Activated B cell treated with CpG ODN at 0.5 μM for 24 hours (primary cell): ENCODE results near the gene ILF2. TPM values are rescaled to one million over a fixed set of nuclear protein-coding genes. Genes with fewer than 3 reads are reported as not detected.

Experiments used
- ATAC-seq: fragments of 200-7000 bp; cut with Tn5 transposase; one replicate; pipeline ENCODE4 v1.10.0; 2021; ENCODE audit warnings: low read depth, mild to moderate bottlenecking, moderate library complexity
- CTCF ChIA-PET: fragments of 350-600 bp; sonication (Branson Sonifier 250); formaldehyde crosslinking; loops from one replicate; lab custom pipeline; 2021; ENCODE audit warnings: antibody characterized with exemption; lab: Charles Lee
- POLR2A ChIA-PET: fragments of 350-600 bp; sonication (Branson Sonifier 250); formaldehyde crosslinking; loops from one replicate; lab custom pipeline; 2021; ENCODE audit warnings: antibody characterized with exemption; lab: Charles Lee
- DNase-seq: peaks from one replicate; pipeline ENCODE4 v3.0.0; 2022
- H3K27ac Mint-ChIP-seq: one replicate; pipeline ENCODE4 v1.8.0; 2020; ENCODE audit warnings: mixed read lengths
- H3K27me3 Mint-ChIP-seq: one replicate; pipeline ENCODE4 v1.8.0; 2021; ENCODE audit warnings: mixed read lengths
- H3K36me3 Mint-ChIP-seq: one replicate; pipeline ENCODE4 v1.8.0; 2021; ENCODE audit warnings: low read depth, mixed read lengths
- H3K4me1 Mint-ChIP-seq: one replicate; pipeline ENCODE4 v1.8.0; 2021; ENCODE audit warnings: mixed read lengths
- H3K4me3 Mint-ChIP-seq: one replicate; pipeline ENCODE4 v1.8.0; 2020; ENCODE audit warnings: mild to moderate bottlenecking, mixed read lengths
- H3K9me3 Mint-ChIP-seq: one replicate; pipeline ENCODE4 v1.8.0; 2020; ENCODE audit warnings: mixed read lengths
- intact Hi-C: fragments of 100-400 bp; cut with micrococcal nuclease; formaldehyde crosslinking; loops from one replicate; pipeline ENCODE4 v1.15.1; 2024
- total RNA-seq: library from RNA; stranded (reverse); gene quantifications from 2 replicates; pipeline ENCODE4 v1.2.3, GENCODE V29; 2022
- TF ChIP-seq, protein P1 (sequence below): fragments of 200-600 bp; IDR thresholded peaks from one replicate; pipeline ENCODE4 v1.8.0; 2022; ENCODE audit warnings: antibody characterized with exemption, mild to moderate bottlenecking

Gene ILF2
- total RNA-seq, 1 donor from 2014 or later: 182 TPM

DNA sequence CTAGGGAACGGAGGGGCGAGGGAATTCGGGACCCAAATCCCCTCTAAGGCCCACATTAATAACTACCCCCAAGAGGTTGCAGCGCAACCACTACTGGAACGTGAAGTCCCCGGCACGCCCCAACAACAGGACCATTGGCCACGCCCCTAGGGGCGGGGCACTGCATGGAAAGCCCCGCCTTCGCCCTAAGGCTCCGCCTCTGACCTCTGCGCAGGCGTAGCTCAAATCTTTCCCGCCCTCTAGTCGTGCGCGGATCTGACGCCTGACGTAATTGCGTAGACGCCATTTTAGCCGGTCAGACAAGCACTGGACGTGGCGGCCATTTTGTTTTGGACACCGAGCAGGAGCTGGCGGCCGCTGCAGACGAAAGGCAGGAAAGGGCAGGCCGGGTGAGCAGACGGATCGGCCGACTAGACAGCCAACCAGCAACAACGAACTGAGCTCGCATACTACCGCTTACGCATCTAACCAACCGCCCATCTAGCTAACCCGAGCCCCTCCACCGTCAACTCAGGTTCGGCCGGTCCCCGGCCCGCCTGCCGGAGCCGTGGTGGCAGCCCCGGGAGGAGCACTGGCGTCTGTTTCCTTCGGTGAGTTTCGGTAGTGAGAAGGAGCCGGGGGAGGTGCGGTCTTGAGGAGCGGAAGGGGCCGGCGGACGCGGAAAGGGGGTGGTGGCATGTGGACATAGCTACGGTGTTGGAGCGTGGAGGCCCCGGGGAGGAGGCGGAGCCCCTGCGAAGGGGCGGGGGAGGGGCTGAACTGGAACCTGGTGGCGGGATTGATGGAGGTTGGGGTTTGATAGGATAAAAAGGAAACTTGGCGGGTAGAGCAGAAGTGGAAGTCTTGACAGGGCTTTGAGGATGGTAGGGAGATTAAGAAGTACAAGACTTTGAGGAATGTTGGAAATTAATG is 36.8 kb downstream of the ILF2 start, which contains the start of gene CHTOP:
Gene CHTOP (plus strand): TSS at position 313 of the 912 bp plus-strand sequence. CDS start 2,523 bp downstream, outside the sequence.
- H3K36me3 Mint-ChIP-seq: peaks cover 48% of the 10 kb centered on the region
- POLR2A ChIA-PET: interaction anchor here (0.5 to 2.9 kb wide), 49 partner anchors 10 to 548 kb away, joined by 3 to 138 read pairs (median 8); partner anchors contain the start of genes CREB3L4, CRTC2, ILF2 and INTS3

DNA sequence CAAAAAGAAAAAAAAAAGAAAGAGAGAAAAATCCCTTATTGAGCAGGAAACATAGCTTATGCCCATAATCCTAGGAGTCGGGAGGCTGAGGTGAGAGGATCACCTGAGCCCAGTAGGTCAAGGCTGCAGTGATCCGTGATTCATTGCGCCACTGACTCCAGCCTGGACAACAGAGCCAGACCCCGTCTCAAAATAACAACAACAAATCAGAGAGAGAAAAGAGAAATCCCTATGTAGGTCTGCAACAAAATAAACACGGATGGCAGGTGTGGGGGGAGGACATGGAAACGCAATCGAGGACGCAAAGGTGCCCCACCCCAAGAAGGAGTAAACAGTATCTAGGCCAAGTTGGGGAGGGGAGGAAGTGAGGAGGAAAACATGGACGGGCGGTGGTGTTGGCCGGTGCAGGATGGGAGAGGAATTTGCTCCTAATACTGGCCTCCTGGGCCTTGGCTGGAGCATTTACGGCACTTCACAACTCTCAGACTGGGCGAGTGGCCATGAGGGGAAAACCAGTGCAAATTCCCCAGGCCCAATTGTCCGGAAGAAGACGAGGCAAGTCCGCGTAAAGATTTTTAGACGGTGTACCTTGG is 37.5 kb downstream of the ILF2 start:
- peak overlapping the region; percentile 99 for H3K4me3 Mint-ChIP-seq
- peaks cover 42% of the 10 kb centered on the region for H3K36me3 Mint-ChIP-seq
- peaks cover 50% of the 10 kb centered on the region for H3K4me1 Mint-ChIP-seq
- no peaks in the 10 kb centered on the region for H3K27me3 Mint-ChIP-seq
- CTCF ChIA-PET: interaction anchor here (1.2 to 2.7 kb wide), 6 partner anchors 35 to 122 kb away, joined by 3 to 33 read pairs (median 8); partner anchors contain the start of gene S100A6
- no peak for DNase-seq
- intact Hi-C loops: no loop called here
- peak overlapping the region; percentile 100 for H3K27ac Mint-ChIP-seq
- TF ChIP-seq, protein P1, sequence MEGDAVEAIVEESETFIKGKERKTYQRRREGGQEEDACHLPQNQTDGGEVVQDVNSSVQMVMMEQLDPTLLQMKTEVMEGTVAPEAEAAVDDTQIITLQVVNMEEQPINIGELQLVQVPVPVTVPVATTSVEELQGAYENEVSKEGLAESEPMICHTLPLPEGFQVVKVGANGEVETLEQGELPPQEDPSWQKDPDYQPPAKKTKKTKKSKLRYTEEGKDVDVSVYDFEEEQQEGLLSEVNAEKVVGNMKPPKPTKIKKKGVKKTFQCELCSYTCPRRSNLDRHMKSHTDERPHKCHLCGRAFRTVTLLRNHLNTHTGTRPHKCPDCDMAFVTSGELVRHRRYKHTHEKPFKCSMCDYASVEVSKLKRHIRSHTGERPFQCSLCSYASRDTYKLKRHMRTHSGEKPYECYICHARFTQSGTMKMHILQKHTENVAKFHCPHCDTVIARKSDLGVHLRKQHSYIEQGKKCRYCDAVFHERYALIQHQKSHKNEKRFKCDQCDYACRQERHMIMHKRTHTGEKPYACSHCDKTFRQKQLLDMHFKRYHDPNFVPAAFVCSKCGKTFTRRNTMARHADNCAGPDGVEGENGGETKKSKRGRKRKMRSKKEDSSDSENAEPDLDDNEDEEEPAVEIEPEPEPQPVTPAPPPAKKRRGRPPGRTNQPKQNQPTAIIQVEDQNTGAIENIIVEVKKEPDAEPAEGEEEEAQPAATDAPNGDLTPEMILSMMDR: no peak
- ATAC-seq: peak; percentile 0
- POLR2A ChIA-PET: interaction anchor here (0.5 to 2.9 kb wide), 46 partner anchors 9 to 549 kb away, joined by 3 to 138 read pairs (median 8); partner anchors contain the start of genes CREB3L4, CRTC2, ILF2 and INTS3
- no peaks in the 10 kb centered on the region for H3K9me3 Mint-ChIP-seq

More for the DNA sequence above, 36.8 kb downstream of the ILF2 start, which contains the start of gene CHTOP:
- Mint-ChIP-seq H3K9me3 (no peaks in the 10 kb centered on the region), H3K4me3 (peak within 1 kb of the TSS; percentile 99), H3K27ac (peak within 1 kb of the TSS; percentile 100), H3K4me1 (peaks cover 44% of the 10 kb centered on the region), H3K27me3 (no peaks in the 10 kb centered on the region)
- CTCF ChIA-PET: interaction anchor here (0.6 to 2.7 kb wide), 8 partner anchors 12 to 123 kb away, joined by 3 to 33 read pairs (median 7); partner anchors contain the start of gene S100A6
- DNase-seq (peak; percentile 98), ATAC-seq (peak; percentile 86)
- intact Hi-C loops: loop anchor here (1.0 to 2.0 kb wide), 7 partner anchors 24 to 123 kb away; partner anchors contain the start of gene SNAPIN
- TF ChIP-seq, protein P1: no peak

DNA sequence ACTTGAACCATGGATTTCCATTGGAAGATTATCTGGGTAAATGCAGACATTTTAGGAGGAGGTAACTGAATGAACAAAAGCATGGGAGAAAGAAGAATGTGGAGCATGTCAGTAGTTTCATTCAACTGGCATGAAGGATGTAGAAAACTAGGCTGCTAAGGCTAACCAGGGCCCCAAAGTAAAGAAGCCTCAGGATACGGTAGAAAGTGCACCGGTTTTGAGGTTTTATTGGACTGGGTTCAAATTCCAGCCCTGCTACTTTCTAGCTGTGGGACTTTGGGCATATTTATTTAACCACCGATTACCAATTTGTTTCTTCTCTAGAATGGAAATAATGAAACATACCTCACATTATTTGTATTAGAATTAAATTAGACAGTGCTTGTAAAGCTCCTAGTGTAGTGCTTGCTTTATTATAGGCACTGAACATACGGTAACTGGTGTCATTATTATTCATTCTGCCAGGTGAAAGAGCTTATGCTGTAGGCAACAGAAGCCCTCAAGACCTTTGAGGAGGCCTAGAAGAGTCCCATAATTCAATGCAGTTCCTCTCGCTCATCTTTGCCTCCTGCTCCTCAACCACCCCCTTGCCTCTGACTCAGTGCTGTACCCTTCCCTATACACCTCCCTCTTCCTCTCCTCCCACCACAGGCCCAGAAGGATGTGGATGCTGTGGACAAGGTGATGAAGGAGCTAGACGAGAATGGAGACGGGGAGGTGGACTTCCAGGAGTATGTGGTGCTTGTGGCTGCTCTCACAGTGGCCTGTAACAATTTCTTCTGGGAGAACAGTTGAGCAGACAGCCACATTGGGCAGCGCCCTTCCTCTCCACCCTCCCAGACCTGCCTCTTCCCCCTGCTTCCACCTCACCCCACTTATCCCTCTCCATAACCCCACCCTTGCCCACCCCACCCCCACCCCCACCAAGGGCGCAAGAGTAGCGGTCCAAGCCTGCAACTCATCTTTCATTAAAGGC is 39.5 kb downstream of the ILF2 start:
- no peaks in the 10 kb centered on the region for H3K27me3 Mint-ChIP-seq
- TF ChIP-seq, protein P1: no peak
- peaks cover 23% of the 10 kb centered on the region for H3K36me3 Mint-ChIP-seq
- H3K9me3 Mint-ChIP-seq: no peaks in the 10 kb centered on the region
- peak overlapping the region; percentile 2 for H3K27ac Mint-ChIP-seq
- intact Hi-C loops: no loop called here
- ATAC-seq (no peak), DNase-seq (no peak)
- no peak overlapping the region for H3K4me3 Mint-ChIP-seq
- CTCF ChIA-PET: interaction anchor here (1.2 kb wide), 1 partner anchor 59 kb away, joined by 4 read pairs; no protein-coding TSS in a partner anchor
- POLR2A ChIA-PET: interaction anchor here (0.7 to 5.5 kb wide), 2 partner anchors 33 to 66 kb away, joined by 3 to 27 read pairs; no protein-coding TSS in a partner anchor
- peaks cover 52% of the 10 kb centered on the region for H3K4me1 Mint-ChIP-seq

DNA sequence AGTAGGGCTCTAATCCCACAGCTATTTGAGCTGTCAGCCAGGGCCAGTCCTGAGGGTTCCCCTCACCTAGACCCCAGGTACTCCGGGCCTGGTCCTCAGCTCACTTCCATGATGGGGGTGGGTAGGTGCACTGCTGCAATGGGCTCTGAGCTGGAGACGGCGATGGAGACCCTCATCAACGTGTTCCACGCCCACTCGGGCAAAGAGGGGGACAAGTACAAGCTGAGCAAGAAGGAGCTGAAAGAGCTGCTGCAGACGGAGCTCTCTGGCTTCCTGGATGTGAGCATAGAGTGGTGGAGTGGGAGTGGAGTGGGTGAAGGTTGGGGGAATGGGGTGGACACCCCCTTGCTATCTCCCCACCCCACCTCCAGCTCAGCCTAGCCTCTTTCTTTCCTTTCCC is 40.4 kb downstream of the ILF2 start:
- ChIA-PET CTCF (interaction anchor here (1.2 kb wide), 1 partner anchor 58 kb away, joined by 4 read pairs; no protein-coding TSS in a partner anchor), POLR2A (interaction anchor here (1.9 to 5.5 kb wide), 2 partner anchors 32 to 97 kb away, joined by 4 to 27 read pairs; partner anchors contain the start of gene INTS3)
- TF ChIP-seq, protein P1: no peak
- Mint-ChIP-seq H3K27me3 (no peaks in the 10 kb centered on the region), H3K9me3 (no peaks in the 10 kb centered on the region), H3K4me3 (no peak overlapping the region), H3K36me3 (peaks cover 16% of the 10 kb centered on the region), H3K27ac (no peak overlapping the region), H3K4me1 (peaks cover 45% of the 10 kb centered on the region)
- DNase-seq: no peak
- intact Hi-C loops: no loop called here
- ATAC-seq: no peak
